ENCODE results near the gene NFATC2. TPM values are rescaled to one million over a fixed set of nuclear protein-coding genes. Genes with fewer than 3 reads are reported as not detected.
A peak's percentile ranks its signal among the peaks of the same experiment; 100 is the strongest.

Gene NFATC2
- polyA plus RNA-seq, 1 of the 3 experiments (the other 2 are of a cell fraction), result 0.36 TPM

DNA sequence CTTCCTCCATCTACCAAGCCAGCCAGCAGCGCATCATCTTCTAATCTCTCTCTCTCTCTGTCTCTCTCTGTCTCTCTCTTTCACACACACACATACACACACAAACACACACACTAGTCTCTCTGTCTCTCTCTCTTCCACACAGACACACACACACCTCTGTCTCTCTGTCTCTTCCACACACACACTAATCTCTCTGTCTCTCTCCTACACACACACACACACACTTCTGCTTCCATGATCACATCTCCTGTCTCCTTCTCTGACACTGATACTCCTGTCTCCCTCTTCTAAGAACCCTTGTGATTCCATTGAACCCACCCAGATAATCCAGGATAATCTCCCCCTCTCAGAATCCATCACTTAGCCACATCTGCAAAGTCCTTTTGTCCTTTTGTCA, 181.3 kb downstream of the NFATC2 start (continued):
- TF ChIP-seq, protein P1, sequence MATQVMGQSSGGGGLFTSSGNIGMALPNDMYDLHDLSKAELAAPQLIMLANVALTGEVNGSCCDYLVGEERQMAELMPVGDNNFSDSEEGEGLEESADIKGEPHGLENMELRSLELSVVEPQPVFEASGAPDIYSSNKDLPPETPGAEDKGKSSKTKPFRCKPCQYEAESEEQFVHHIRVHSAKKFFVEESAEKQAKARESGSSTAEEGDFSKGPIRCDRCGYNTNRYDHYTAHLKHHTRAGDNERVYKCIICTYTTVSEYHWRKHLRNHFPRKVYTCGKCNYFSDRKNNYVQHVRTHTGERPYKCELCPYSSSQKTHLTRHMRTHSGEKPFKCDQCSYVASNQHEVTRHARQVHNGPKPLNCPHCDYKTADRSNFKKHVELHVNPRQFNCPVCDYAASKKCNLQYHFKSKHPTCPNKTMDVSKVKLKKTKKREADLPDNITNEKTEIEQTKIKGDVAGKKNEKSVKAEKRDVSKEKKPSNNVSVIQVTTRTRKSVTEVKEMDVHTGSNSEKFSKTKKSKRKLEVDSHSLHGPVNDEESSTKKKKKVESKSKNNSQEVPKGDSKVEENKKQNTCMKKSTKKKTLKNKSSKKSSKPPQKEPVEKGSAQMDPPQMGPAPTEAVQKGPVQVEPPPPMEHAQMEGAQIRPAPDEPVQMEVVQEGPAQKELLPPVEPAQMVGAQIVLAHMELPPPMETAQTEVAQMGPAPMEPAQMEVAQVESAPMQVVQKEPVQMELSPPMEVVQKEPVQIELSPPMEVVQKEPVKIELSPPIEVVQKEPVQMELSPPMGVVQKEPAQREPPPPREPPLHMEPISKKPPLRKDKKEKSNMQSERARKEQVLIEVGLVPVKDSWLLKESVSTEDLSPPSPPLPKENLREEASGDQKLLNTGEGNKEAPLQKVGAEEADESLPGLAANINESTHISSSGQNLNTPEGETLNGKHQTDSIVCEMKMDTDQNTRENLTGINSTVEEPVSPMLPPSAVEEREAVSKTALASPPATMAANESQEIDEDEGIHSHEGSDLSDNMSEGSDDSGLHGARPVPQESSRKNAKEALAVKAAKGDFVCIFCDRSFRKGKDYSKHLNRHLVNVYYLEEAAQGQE (IDR thresholded peaks at IDR 0.05; ENCODE audit: low read depth, low read length), result no peak
- TF ChIP-seq RAD21 (IDR thresholded peaks at IDR 0.05; ENCODE audit: low read length) (no peak), JUND (IDR thresholded peaks at IDR 0.05) (no peak)

DNA sequence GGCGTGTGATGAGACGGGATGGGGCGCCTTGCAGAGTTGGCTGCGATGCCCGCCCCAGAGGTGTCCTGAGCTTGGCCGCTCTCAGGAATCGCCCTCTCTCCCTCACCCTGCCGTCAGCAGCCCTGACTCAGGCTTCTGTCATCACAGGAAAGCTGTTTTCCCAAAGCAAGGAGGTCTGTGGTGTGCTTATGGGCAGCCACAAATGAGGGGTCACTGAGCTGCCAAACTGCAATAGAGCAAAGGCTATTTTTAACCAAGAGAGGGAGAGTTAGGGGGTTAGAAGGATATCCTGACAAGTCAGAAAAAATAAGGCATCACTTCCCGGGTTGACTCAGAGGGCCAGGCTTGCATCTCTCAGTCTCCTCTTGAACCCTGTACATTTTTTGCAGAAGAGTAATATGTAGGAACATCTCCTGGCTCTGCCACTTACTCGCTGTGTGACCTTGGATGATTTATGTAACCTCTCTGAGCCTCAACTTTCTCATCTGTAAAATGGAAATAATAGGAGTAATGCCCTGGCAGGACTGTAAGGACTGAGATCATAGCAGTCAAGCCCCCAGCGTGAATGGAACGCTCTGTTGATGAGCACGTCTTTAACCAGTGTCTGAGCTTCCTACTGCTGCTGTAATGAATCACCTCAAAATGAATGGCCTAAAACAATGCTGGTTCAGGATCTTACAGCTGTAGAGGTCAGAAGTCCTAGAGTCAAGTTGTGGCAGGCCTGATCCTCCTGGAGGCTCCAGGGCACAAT, 181.9 kb downstream of the NFATC2 start:
- H4K20me1 ChIP-seq (ENCODE audit: insufficient read depth), result no peaks in the 10 kb centered on the region
- peaks cover 19% of the 10 kb centered on the region for H3F3A ChIP-seq (replicated peaks; ENCODE audit: insufficient read depth)
- H3K4me3 ChIP-seq (ENCODE audit: low read depth in 2 of 2, low read length in 1 of 2), result no peak overlapping the region
- H2AFZ ChIP-seq (ENCODE audit: low read depth), result no peak overlapping the region
- peak overlapping the region; percentile 59; the same call in 1 of the 2 replicates for H3K4me2 ChIP-seq
- 0 out of 2 replicates have a peak, but pooled peaks cover 6% of the 10 kb centered on the region for H3K9me3 ChIP-seq
- H3K27me3 ChIP-seq (ENCODE audit: insufficient read depth), result no peaks in the 10 kb centered on the region
- no peaks in the 10 kb centered on the region for H3K79me2 ChIP-seq (ENCODE audit: insufficient read depth)
- POLR2A ChIA-PET, result interaction anchor here (0.6 kb wide), 1 partner anchor 734 kb away, joined by 4 read pairs; no protein-coding TSS in a partner anchor
- WGBS (ENCODE audit: low lambda C conversion rate), result 28% methylated on average over 13 of the region's 13 CpGs
- H3K4me1 ChIP-seq (ENCODE audit: control insufficient read depth in 1 of 2, insufficient read depth in 2 of 2, low read depth in 1 of 2, low read length in 1 of 2), result peaks cover 0 to 14% of the 10 kb centered on the region in 2 experiments; a peak in 2 of 4 replicates
- H3K9ac ChIP-seq, result peak overlapping the region; percentile 70
- CTCF ChIA-PET, result interaction anchor here (1.1 to 5.4 kb wide), 3 partner anchors 12 to 380 kb away, joined by 3 to 29 read pairs (median 5); no protein-coding TSS in a partner anchor
- H3K9me2 ChIP-seq, result no peaks in the 10 kb centered on the region
- H3K36me3 ChIP-seq (replicated peaks in 1 of 2; ENCODE audit: control insufficient read depth in 1 of 2, insufficient read depth in 2 of 2, low read length in 1 of 2), result peaks cover 0 to 3% of the 10 kb centered on the region in 2 experiments
- DNase-seq, result no peak
- H3K27ac ChIP-seq (ENCODE audit: low read depth in 2 of 2, low read length in 1 of 2), result peak overlapping the region in 1 of 2 experiments; percentile 100; a peak in 2 of 4 replicates
- TF ChIP-seq, protein P2, sequence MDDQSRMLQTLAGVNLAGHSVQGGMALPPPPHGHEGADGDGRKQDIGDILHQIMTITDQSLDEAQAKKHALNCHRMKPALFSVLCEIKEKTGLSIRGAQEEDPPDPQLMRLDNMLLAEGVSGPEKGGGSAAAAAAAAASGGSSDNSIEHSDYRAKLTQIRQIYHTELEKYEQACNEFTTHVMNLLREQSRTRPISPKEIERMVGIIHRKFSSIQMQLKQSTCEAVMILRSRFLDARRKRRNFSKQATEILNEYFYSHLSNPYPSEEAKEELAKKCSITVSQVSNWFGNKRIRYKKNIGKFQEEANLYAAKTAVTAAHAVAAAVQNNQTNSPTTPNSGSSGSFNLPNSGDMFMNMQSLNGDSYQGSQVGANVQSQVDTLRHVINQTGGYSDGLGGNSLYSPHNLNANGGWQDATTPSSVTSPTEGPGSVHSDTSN (IDR thresholded peaks at IDR 0.05), result peak; percentile 89
- peak; percentile 33; the same call in 1 of the 2 replicates for TF ChIP-seq GABPA (IDR thresholded peaks at IDR 0.05; ENCODE audit: low read depth)
- peak; percentile 100 for TF ChIP-seq RXRA (IDR thresholded peaks at IDR 0.05; ENCODE audit: borderline replicate concordance, low read depth)
- TF ChIP-seq NFIC (IDR thresholded peaks at IDR 0.05; ENCODE audit: borderline replicate concordance), result peak; percentile 90
- no peak for TF ChIP-seq GATA2 (CRISPR knock-in tag; IDR thresholded peaks at IDR 0.05)
- TF ChIP-seq, protein P3, sequence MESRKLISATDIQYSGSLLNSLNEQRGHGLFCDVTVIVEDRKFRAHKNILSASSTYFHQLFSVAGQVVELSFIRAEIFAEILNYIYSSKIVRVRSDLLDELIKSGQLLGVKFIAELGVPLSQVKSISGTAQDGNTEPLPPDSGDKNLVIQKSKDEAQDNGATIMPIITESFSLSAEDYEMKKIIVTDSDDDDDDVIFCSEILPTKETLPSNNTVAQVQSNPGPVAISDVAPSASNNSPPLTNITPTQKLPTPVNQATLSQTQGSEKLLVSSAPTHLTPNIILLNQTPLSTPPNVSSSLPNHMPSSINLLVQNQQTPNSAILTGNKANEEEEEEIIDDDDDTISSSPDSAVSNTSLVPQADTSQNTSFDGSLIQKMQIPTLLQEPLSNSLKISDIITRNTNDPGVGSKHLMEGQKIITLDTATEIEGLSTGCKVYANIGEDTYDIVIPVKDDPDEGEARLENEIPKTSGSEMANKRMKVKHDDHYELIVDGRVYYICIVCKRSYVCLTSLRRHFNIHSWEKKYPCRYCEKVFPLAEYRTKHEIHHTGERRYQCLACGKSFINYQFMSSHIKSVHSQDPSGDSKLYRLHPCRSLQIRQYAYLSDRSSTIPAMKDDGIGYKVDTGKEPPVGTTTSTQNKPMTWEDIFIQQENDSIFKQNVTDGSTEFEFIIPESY (IDR thresholded peaks at IDR 0.05; ENCODE audit: borderline replicate concordance, low read depth), result peak; percentile 75; the same call in 1 of the 2 replicates
- TF ChIP-seq TAF1 (IDR thresholded peaks at IDR 0.05; ENCODE audit: borderline replicate concordance, low read depth, low read length), result 0 out of 2 replicates have a peak, but pooled peaks have one; percentile 25
- peak; percentile 95 for TF ChIP-seq FOSL2 (IDR thresholded peaks at IDR 0.05; ENCODE audit: borderline replicate concordance, low read depth)
- TF ChIP-seq, protein P4, sequence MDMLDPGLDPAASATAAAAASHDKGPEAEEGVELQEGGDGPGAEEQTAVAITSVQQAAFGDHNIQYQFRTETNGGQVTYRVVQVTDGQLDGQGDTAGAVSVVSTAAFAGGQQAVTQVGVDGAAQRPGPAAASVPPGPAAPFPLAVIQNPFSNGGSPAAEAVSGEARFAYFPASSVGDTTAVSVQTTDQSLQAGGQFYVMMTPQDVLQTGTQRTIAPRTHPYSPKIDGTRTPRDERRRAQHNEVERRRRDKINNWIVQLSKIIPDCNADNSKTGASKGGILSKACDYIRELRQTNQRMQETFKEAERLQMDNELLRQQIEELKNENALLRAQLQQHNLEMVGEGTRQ (IDR thresholded peaks at IDR 0.05; ENCODE audit: borderline replicate concordance, low read depth, low read length), result no peak
- TF ChIP-seq, protein P1 (IDR thresholded peaks at IDR 0.05; ENCODE audit: low read depth, low read length), result peak; percentile 65
- peak; percentile 95 for TF ChIP-seq JUND (IDR thresholded peaks at IDR 0.05)
- TF ChIP-seq FOXJ3 (CRISPR knock-in tag; IDR thresholded peaks at IDR 0.05), result no peak
- peak; percentile 86; the same call in 1 of the 2 replicates for TF ChIP-seq POLR2AphosphoS5 (IDR thresholded peaks at IDR 0.05; ENCODE audit: low read depth, low read length)
- no peak for TF ChIP-seq RAD21 (IDR thresholded peaks at IDR 0.05; ENCODE audit: low read length)
- peak; percentile 100 for TF ChIP-seq MEF2A (IDR thresholded peaks at IDR 0.05; ENCODE audit: borderline replicate concordance, low read depth)
- TF ChIP-seq MXI1 (IDR thresholded peaks at IDR 0.05; ENCODE audit: low read depth, low read length), result no peak
- TF ChIP-seq SIN3A (IDR thresholded peaks at IDR 0.05; ENCODE audit: borderline replicate concordance, low read depth, low read length), result peak; percentile 61; the same call in 1 of the 2 replicates
